ENCODE measurements around the gene LAMB3.
A peak's percentile ranks its signal among the peaks of the same experiment; 100 is the strongest.

DNA sequence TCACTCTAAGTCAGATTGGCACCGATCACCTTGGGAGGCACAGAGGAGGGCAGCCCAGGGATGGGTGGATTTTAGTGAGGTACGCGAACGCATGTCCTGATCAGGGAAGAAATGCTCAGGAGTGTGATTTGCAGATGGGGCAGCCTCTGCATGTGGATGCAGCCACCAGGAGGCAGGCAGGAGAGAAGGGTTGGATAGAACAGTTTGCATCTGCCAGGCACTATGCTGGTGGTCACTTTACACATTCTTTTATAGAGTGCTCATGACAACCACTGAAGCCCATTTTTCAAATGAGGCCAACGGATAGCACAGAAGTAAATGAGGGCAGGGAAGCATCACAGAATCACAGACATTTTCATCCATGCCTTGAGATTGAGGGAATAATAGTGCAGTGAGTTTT, 5.7 kb downstream of the LAMB3 start:
- TF ChIP-seq, protein P1, sequence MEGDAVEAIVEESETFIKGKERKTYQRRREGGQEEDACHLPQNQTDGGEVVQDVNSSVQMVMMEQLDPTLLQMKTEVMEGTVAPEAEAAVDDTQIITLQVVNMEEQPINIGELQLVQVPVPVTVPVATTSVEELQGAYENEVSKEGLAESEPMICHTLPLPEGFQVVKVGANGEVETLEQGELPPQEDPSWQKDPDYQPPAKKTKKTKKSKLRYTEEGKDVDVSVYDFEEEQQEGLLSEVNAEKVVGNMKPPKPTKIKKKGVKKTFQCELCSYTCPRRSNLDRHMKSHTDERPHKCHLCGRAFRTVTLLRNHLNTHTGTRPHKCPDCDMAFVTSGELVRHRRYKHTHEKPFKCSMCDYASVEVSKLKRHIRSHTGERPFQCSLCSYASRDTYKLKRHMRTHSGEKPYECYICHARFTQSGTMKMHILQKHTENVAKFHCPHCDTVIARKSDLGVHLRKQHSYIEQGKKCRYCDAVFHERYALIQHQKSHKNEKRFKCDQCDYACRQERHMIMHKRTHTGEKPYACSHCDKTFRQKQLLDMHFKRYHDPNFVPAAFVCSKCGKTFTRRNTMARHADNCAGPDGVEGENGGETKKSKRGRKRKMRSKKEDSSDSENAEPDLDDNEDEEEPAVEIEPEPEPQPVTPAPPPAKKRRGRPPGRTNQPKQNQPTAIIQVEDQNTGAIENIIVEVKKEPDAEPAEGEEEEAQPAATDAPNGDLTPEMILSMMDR (conservative IDR thresholded peaks at IDR 0.05; ENCODE audit: low read depth, low read length), result peak; percentile 70
- no peak for TF ChIP-seq EZH2 (IDR thresholded peaks at IDR 0.05; ENCODE audit: low read length, unreplicated experiment)

Measured in PC-3 (cell line).